Transverse colon (tissue), 4 donors: ENCODE measurements around the gene GFPT2. TPM values are rescaled to one million over a fixed set of nuclear protein-coding genes. Genes with fewer than 3 reads are reported as not detected.

Experiments
- DNase-seq: peaks from one replicate; pipeline ENCODE4 v3.0.0-alpha.2; 2019
- H3K27ac ChIP-seq, 4 donors: fragments of 200-600 bp; sonication (generic); 2 replicates each; pipeline ENCODE4 v1.5.1; 2016 to 2018; ENCODE audit warnings: inconsistent platforms in 4 of 4
- H3K27me3 ChIP-seq: fragments of 200-600 bp; sonication (generic); 2 replicates; pipeline ENCODE4 v1.5.1; 2017; ENCODE audit warnings: inconsistent platforms
- H3K36me3 ChIP-seq, 4 donors: fragments of 200-600 bp; sonication (generic); 2 replicates each; pipeline ENCODE4 v1.5.1; 2017 to 2019; ENCODE audit warnings: inconsistent platforms in 4 of 4
- H3K4me1 ChIP-seq, 4 donors: fragments of 200-600 bp; sonication (generic); 2 replicates each; pipeline ENCODE4 v1.5.1; 2017 to 2020; ENCODE audit warnings: inconsistent platforms in 4 of 4
- H3K4me3 ChIP-seq, 4 donors: fragments of 200-600 bp; sonication (generic); 1 replicate in 1 of 4; 2 replicates in 3 of 4; pipeline versions ENCODE4 v1.5.1 to v1.6.1; 2017 to 2019; ENCODE audit warnings: inconsistent platforms in 4 of 4
- H3K9me3 ChIP-seq, 2 donors: fragments of 200-600 bp; sonication (generic); 2 replicates each; pipeline ENCODE4 v1.5.1; 2017 to 2019; ENCODE audit warnings: inconsistent platforms in 2 of 2
- CTCF ChIP-seq, 5 experiments: fragments of 200-600 bp in 3 of 5; fragments of 450-650 bp in 2 of 5; sonication (generic) in 3 of 5; IDR thresholded peaks; 1 replicate in 2 of 5; 2 replicates in 3 of 5; pipeline ENCODE4 v1.5.1; 2016 to 2017; ENCODE audit warnings: antibody characterized with exemption in 5 of 5, inconsistent platforms in 3 of 5, mild to moderate bottlenecking in 2 of 5, moderate library complexity in 1 of 5
- EP300 ChIP-seq: sonication (generic); formaldehyde crosslinking; IDR thresholded peaks from one replicate; pipeline ENCODE4 v1.6.1; 2017; ENCODE audit warnings: antibody characterized with exemption, low read depth
- POLR2A ChIP-seq: fragments of 450-650 bp; IDR thresholded peaks from one replicate; pipeline ENCODE4 v1.6.1; 2016; ENCODE audit warnings: antibody characterized with exemption, mild to moderate bottlenecking, moderate library complexity
- POLR2AphosphoS5 ChIP-seq, 3 donors: sonication (generic); formaldehyde crosslinking; IDR thresholded peaks; one replicate each; pipeline ENCODE4 v1.6.1; 2016; ENCODE audit warnings: antibody characterized with exemption in 3 of 3
- WGBS, 2 donors: methylation state at CpG; one replicate each; pipeline ENCODE4 v1.1.5; 2018; ENCODE audit warnings: low coverage in 1 of 2; 5-methylcytosine and 5-hydroxymethylcytosine counted together
- in situ Hi-C, 4 donors: fragments of 200-750 bp; cut with MboI; loops; one replicate each; pipeline versions ENCODE4 v1.15.0 to v1.15.1; 2017; ENCODE audit warnings: low sequenced_read_pairs in 3 of 4, low pct_ligation_motif_present in 1 of 4, low pct_unique_long_range_greater_than_20kb in 1 of 4
- intact Hi-C: fragments of 100-400 bp; cut with DNase I; formaldehyde crosslinking; loops from one replicate; pipeline ENCODE4 v1.15.1; 2023; ENCODE audit warnings: low total_unique reads
- total RNA-seq, 4 donors: library from RNA; depleted of rRNA; stranded (reverse); fragments of >200 nt; gene quantifications; one replicate each; pipeline ENCODE4 v1.1.0, GENCODE V29; 2016

GFPT2 gene
- total RNA-seq, 4 donors from 2014 or later, result 5.9 to 47.4 (median 11.2) TPM

GRCh38 chr5:180375291-180375690 lies 22.2 kb upstream of the GFPT2 start:
- no peak for DNase-seq
- Histone ChIP-seq H3K4me3 (no peak overlapping the region), H3K9me3 (no peaks in the 10 kb centered on the region), H3K4me1 (no peaks in the 10 kb centered on the region), H3K36me3 (no peaks in the 10 kb centered on the region), H3K27me3 (no peaks in the 10 kb centered on the region), H3K27ac (no peak overlapping the region)
- intact Hi-C loops, result no loop called here
- 83 to 96% methylated on average over 5 to 9 of the region's 9 CpGs for WGBS, 2 donors
- in situ Hi-C loops, result no loop called here
- TF ChIP-seq POLR2AphosphoS5 (IDR thresholded peaks at IDR 0.05) (no peak), CTCF (IDR thresholded peaks at IDR 0.05) (no peak), POLR2A (no peak), EP300 (no peak)

- H3K27ac ChIP-seq, result no peak overlapping the region
- H3K4me1 ChIP-seq, result no peaks in the 10 kb centered on the region
- no peak for DNase-seq
- no peaks in the 10 kb centered on the region for H3K36me3 ChIP-seq
- no peaks in the 10 kb centered on the region for H3K27me3 ChIP-seq
- H3K4me3 ChIP-seq, result no peak overlapping the region
- 92 to 93% methylated on average over 2 to 3 of the region's 3 CpGs for WGBS, 2 donors
- H3K9me3 ChIP-seq, result no peaks in the 10 kb centered on the region
- in situ Hi-C loops, result no loop called here
- intact Hi-C loops, result no loop called here
- TF ChIP-seq POLR2A, result no peak
- TF ChIP-seq EP300, result no peak
- no peak for TF ChIP-seq POLR2AphosphoS5 (IDR thresholded peaks at IDR 0.05)
- TF ChIP-seq CTCF (IDR thresholded peaks at IDR 0.05), result no peak
Measured at GRCh38 chr5:180373870-180374269, 20.7 kb upstream of the GFPT2 start.

- 93 to 100% methylated on average over 1 to 5 of the region's 5 CpGs for WGBS, 2 donors
- in situ Hi-C loops, result no loop called here
Measured at GRCh38 chr5:180373454-180373853, 20.3 kb upstream of the GFPT2 start.

GRCh38 chr5:180371949-180372348 lies 18.8 kb upstream of the GFPT2 start:
- no peaks in the 10 kb centered on the region for H3K4me1 ChIP-seq
- no peaks in the 10 kb centered on the region for H3K27me3 ChIP-seq
- H3K9me3 ChIP-seq, result no peaks in the 10 kb centered on the region
- H3K36me3 ChIP-seq, result no peaks in the 10 kb centered on the region
- DNase-seq, result no peak
- no peak overlapping the region for H3K4me3 ChIP-seq
- in situ Hi-C loops (no loop called here), intact Hi-C loops (no loop called here)
- 92% methylated on average over 5 of the region's 5 CpGs; no CpG with 5 or more reads in 1 of the 2 donors for WGBS, 2 donors
- no peak for TF ChIP-seq POLR2A
- TF ChIP-seq EP300, result no peak
- TF ChIP-seq POLR2AphosphoS5 (IDR thresholded peaks at IDR 0.05), result no peak
- no peak overlapping the region for H3K27ac ChIP-seq

More at GRCh38 chr5:180373454-180373853, 20.3 kb upstream of the GFPT2 start:
- TF ChIP-seq CTCF (IDR thresholded peaks at IDR 0.05) (no peak), POLR2A (no peak), POLR2AphosphoS5 (IDR thresholded peaks at IDR 0.05) (no peak), EP300 (no peak)
- no peaks in the 10 kb centered on the region for H3K9me3 ChIP-seq
- H3K36me3 ChIP-seq, result no peaks in the 10 kb centered on the region
- DNase-seq, result no peak
- no peaks in the 10 kb centered on the region for H3K4me1 ChIP-seq
- no peak overlapping the region for H3K4me3 ChIP-seq
- H3K27ac ChIP-seq, result no peak overlapping the region
- intact Hi-C loops, result no loop called here
- no peaks in the 10 kb centered on the region for H3K27me3 ChIP-seq
